CD4-positive, alpha-beta T cell (primary cell): Measurements from ENCODE around the gene MITF. TPM values are rescaled to one million over a fixed set of nuclear protein-coding genes. Genes with fewer than 3 reads are reported as not detected.

Experiments
- ATAC-seq: fragments of 200-7000 bp; cut with Tn5 transposase; one replicate; pipeline ENCODE4 v1.10.0; 2022; ENCODE audit warnings: mild to moderate bottlenecking; ENCODE audit not compliant: poor library complexity
- CTCF ChIA-PET: fragments of 350-600 bp; sonication (Branson Sonifier 250); formaldehyde crosslinking; loops from one replicate; lab custom pipeline; 2021; ENCODE audit warnings: antibody characterized with exemption, inconsistent platforms; lab: Charles Lee
- POLR2A ChIA-PET: fragments of 350-600 bp; sonication (Branson Sonifier 250); formaldehyde crosslinking; loops from one replicate; lab custom pipeline; 2021; ENCODE audit warnings: antibody characterized with exemption, inconsistent platforms; lab: Charles Lee
- DNase-seq, 14 experiments: peaks; one replicate each; pipeline ENCODE4 v3.0.0-alpha.2; 2013 to 2020; ENCODE audit warnings: mixed read lengths in 2 of 14
- H3K27ac ChIP-seq, 2 donors: one replicate each; pipeline versions ENCODE4 v1.5.1 to v1.7.0; 2013; ENCODE audit warnings: low read length in 2 of 2, low read depth in 1 of 2, mild to moderate bottlenecking in 1 of 2
- H3K27me3 ChIP-seq, 2 experiments: 1 replicate in 1 of 2; 2 replicates in 1 of 2; pipeline versions ENCODE4 v1.6.1 to v1.7.0; 2013; ENCODE audit warnings: low read length in 2 of 2, control low read depth in 1 of 2, mild to moderate bottlenecking in 1 of 2, moderate library complexity in 1 of 2; ENCODE audit not compliant: insufficient read depth in 2 of 2, control insufficient read depth in 1 of 2
- H3K36me3 ChIP-seq: one replicate; pipeline ENCODE4 v1.6.1; 2013; ENCODE audit warnings: low read length, control low read depth; ENCODE audit not compliant: insufficient read depth
- H3K4me1 ChIP-seq: one replicate; pipeline ENCODE4 v1.6.1; 2013; ENCODE audit warnings: low read length, control low read depth; ENCODE audit not compliant: insufficient read depth
- H3K4me3 ChIP-seq: one replicate; pipeline ENCODE4 v1.5.1; 2013; ENCODE audit warnings: mild to moderate bottlenecking, low read length, moderate library complexity
- H3K9me3 ChIP-seq, 2 experiments: 1 replicate in 1 of 2; 2 replicates in 1 of 2; pipeline versions ENCODE4 v1.6.1 to v1.7.0; 2013; ENCODE audit warnings: low read length in 2 of 2, mild to moderate bottlenecking in 2 of 2, control low read depth in 1 of 2, moderate library complexity in 1 of 2; ENCODE audit not compliant: control insufficient read depth in 1 of 2, insufficient read depth in 1 of 2
- H3K27ac Mint-ChIP-seq: one replicate; pipeline ENCODE4 v1.8.0; 2020; ENCODE audit warnings: mixed read lengths
- H3K27me3 Mint-ChIP-seq: one replicate; pipeline ENCODE4 v1.8.0; 2021; ENCODE audit warnings: mixed read lengths
- H3K36me3 Mint-ChIP-seq: one replicate; pipeline ENCODE4 v1.8.0; 2021; ENCODE audit warnings: low read depth, mixed read lengths
- H3K4me1 Mint-ChIP-seq: one replicate; pipeline ENCODE4 v1.8.0; 2021; ENCODE audit warnings: low read depth, mixed read lengths
- H3K4me3 Mint-ChIP-seq: one replicate; pipeline ENCODE4 v1.8.0; 2020; ENCODE audit warnings: mild to moderate bottlenecking, mixed read lengths
- H3K9me3 Mint-ChIP-seq: one replicate; pipeline ENCODE4 v1.8.0; 2020; ENCODE audit warnings: mixed read lengths
- CTCF ChIP-seq: fragments of 200-600 bp; IDR thresholded peaks from one replicate; pipeline ENCODE4 v1.8.0; 2022; ENCODE audit warnings: antibody characterized with exemption, mild to moderate bottlenecking
- intact Hi-C, 2 experiments: fragments of 100-400 bp; cut with DNase I in 1 of 2; cut with micrococcal nuclease in 1 of 2; formaldehyde crosslinking; loops; one replicate each; pipeline versions ENCODE4 v1.15.1 to v1.9.0; 2023 to 2025; cut with DNase I, micrococcal nuclease
- total RNA-seq, 174 experiments: library from RNA in 2 of 174; stranded (reverse) in 2 of 174; gene quantifications; one replicate each; pipeline ENCODE4 v1.2.3 and lab custom pipeline; 2021 to 2026

The MITF gene
- total RNA-seq, 2 experiments from 2014 or later = not detected

DNA sequence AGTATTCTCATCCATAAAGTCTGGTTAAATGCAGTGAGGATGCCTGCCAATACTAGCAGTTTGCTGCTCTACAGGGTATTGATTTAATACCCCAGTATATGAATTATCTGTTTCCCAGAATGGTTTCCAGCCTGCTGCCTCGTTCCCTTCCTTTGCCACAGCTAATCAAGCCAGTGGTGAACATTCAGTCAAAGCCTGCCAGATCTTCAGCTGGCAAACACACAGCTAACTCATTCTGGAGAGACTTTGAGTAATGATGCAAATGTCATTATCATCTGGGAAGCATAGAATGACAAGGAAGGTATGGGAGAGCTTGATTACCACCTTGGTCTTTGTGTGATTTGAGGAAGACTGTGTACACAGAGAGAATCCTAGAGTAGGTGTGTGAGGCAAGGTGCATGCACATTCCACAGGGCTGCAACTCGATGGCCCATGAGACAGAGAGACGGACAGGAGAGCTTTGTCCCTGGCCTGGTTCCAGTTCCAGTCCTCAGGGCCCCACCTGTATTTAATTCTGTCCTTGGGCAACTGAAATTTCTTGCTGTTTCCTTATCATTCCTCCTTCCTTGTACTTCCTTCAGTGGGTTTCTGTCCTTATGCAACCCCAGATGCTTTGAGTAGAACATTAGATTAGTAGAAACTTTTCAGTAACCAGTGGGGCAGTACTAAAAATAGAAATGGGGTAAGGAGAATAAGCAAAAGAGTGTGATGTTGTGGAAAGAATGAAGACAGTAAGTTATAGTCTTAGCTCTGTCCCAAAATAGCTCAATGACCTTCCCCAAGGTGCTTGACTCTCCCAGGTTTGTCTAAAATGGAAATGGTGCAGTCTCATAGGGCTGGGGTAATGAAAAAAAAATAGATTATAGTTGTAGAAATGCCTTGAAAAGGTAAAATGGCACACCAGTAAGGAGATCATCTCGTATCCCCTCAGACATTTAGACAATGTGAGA is 72.5 kb downstream of the MITF start:
- H3K9me3 ChIP-seq = no peaks in the 10 kb centered on the region
- ATAC-seq (no peak), DNase-seq (no peak)
- intact Hi-C loops = no loop called here
- no peak overlapping the region for H3K27ac ChIP-seq
- no peaks in the 10 kb centered on the region for H3K27me3 ChIP-seq
- no peak overlapping the region for H3K4me3 ChIP-seq
- ChIA-PET POLR2A (no interaction called here), CTCF (no interaction called here)
- H3K36me3 Mint-ChIP-seq = no peaks in the 10 kb centered on the region
- no peaks in the 10 kb centered on the region for H3K36me3 ChIP-seq
- no peaks in the 10 kb centered on the region for H3K4me1 Mint-ChIP-seq
- no peak for TF ChIP-seq CTCF
- no peaks in the 10 kb centered on the region for H3K9me3 Mint-ChIP-seq
- H3K27me3 Mint-ChIP-seq = no peaks in the 10 kb centered on the region
- no peak overlapping the region for H3K4me3 Mint-ChIP-seq
- no peak overlapping the region for H3K27ac Mint-ChIP-seq
- no peaks in the 10 kb centered on the region for H3K4me1 ChIP-seq

GRCh38 chr3:69815970-69816369 is 76.7 kb downstream of the MITF start:
- POLR2A ChIA-PET = no interaction called here
- no peaks in the 10 kb centered on the region for H3K36me3 Mint-ChIP-seq
- H3K36me3 ChIP-seq = no peaks in the 10 kb centered on the region

DNA sequence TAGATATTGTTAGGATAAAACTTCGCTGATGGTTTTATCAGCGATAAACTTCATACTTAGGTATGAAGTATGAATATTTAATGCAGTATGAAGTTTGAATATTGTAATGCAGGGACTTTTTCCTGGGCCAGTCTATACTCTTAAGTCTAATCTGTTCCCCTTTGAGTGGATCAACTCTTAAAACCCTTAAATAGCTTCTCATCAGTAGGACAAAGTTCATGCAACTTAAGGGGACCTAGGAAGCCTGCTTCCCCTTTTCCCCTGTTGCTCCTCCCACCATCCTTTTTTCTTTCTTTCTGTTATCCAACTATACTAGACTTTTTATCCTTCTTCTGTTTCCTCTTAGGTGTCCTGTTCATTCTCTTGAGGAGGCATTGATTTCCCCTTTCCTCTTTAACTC is 78.7 kb downstream of the MITF start:
- no peak overlapping the region for H3K27ac Mint-ChIP-seq
- H3K4me3 ChIP-seq = no peak overlapping the region
- H3K27ac ChIP-seq = no peak overlapping the region
- H3K36me3 ChIP-seq = no peaks in the 10 kb centered on the region
- no peaks in the 10 kb centered on the region for H3K36me3 Mint-ChIP-seq
- no peaks in the 10 kb centered on the region for H3K4me1 ChIP-seq
- no peaks in the 10 kb centered on the region for H3K27me3 ChIP-seq
- no peak for ATAC-seq
- H3K9me3 ChIP-seq = no peaks in the 10 kb centered on the region
- no peaks in the 10 kb centered on the region for H3K27me3 Mint-ChIP-seq
- H3K4me1 Mint-ChIP-seq = no peaks in the 10 kb centered on the region
- intact Hi-C loops = no loop called here
- TF ChIP-seq CTCF = no peak
- no peak overlapping the region for H3K4me3 Mint-ChIP-seq
- ChIA-PET POLR2A (no interaction called here), CTCF (interaction anchor here (0.6 kb wide), 1 partner anchor 675 kb away, joined by 3 read pairs; no protein-coding TSS in a partner anchor)
- DNase-seq = no peak
- H3K9me3 Mint-ChIP-seq = no peaks in the 10 kb centered on the region

More at GRCh38 chr3:69815970-69816369, 76.7 kb downstream of the MITF start:
- Histone ChIP-seq H3K4me3 (no peak overlapping the region), H3K4me1 (no peaks in the 10 kb centered on the region), H3K27ac (no peak overlapping the region), H3K27me3 (no peaks in the 10 kb centered on the region), H3K9me3 (no peaks in the 10 kb centered on the region)
- no peak overlapping the region for H3K27ac Mint-ChIP-seq
- no peaks in the 10 kb centered on the region for H3K4me1 Mint-ChIP-seq
- CTCF ChIA-PET = no interaction called here
- intact Hi-C loops = no loop called here
- ATAC-seq = no peak
- TF ChIP-seq CTCF = no peak
- no peak for DNase-seq
- H3K9me3 Mint-ChIP-seq = no peaks in the 10 kb centered on the region
- H3K27me3 Mint-ChIP-seq = no peaks in the 10 kb centered on the region
- H3K4me3 Mint-ChIP-seq = no peak overlapping the region
